HG02571 (cell line): ENCODE measurements around the gene KIF18B.

Experiments
- ATAC-seq: cut with Tn5 transposase; IDR thresholded peaks from one replicate; pipeline ENCODE4 v1.9.1; 2021; ENCODE audit warnings: mild to moderate bottlenecking, moderate library complexity; ENCODE audit not compliant: unreplicated experiment

The KIF18B gene

GRCh38 chr17:44941712-44942331 lies 5.8 kb downstream of the KIF18B start:
- no peak for ATAC-seq

GRCh38 chr17:44940768-44941167 lies 6.8 kb downstream of the KIF18B start:
- no peak for ATAC-seq

- ATAC-seq, result no peak
Observed at GRCh38 chr17:44940317-44940716, 7.3 kb downstream of the KIF18B start.

- no peak for ATAC-seq
Observed at GRCh38 chr17:44935116-44935515, 12.5 kb downstream of the KIF18B start.

GRCh38 chr17:44934745-44935105 lies 12.8 kb downstream of the KIF18B start:
- ATAC-seq, result no peak

GRCh38 chr17:44933824-44934744 lies 13.5 kb downstream of the KIF18B start:
- no peak for ATAC-seq

- ATAC-seq, result no peak
Observed at GRCh38 chr17:44932787-44933097, 14.8 kb downstream of the KIF18B start.

- ATAC-seq, result no peak
Observed at GRCh38 chr17:44932096-44932786, 15.3 kb downstream of the KIF18B start.

- no peak for ATAC-seq
Observed at GRCh38 chr17:44931376-44931775, 16.2 kb downstream of the KIF18B start.

GRCh38 chr17:44930667-44931066 lies 16.9 kb downstream of the KIF18B start:
- no peak for ATAC-seq

GRCh38 chr17:44928950-44929720 lies 18.4 kb downstream of the KIF18B start:
- ATAC-seq, result no peak

GRCh38 chr17:44928136-44928535 lies 19.4 kb downstream of the KIF18B start:
- no peak for ATAC-seq

- ATAC-seq, result no peak
Observed at GRCh38 chr17:44927696-44928095, 19.9 kb downstream of the KIF18B start.

GRCh38 chr17:44926821-44927525 lies 20.6 kb downstream of the KIF18B start:
- ATAC-seq, result no peak

- no peak for ATAC-seq
Observed at GRCh38 chr17:44925731-44926697, 21.6 kb downstream of the KIF18B start.

GRCh38 chr17:44924107-44924544 lies 23.4 kb downstream of the KIF18B start:
- no peak for ATAC-seq

GRCh38 chr17:44922746-44923470 lies 24.7 kb downstream of the KIF18B start:
- ATAC-seq, result no peak

- ATAC-seq, result no peak
Observed at GRCh38 chr17:44922136-44922535, 25.4 kb downstream of the KIF18B start.
